Brain microvascular endothelial cell (primary cell): ENCODE measurements around the gene RASSF7.
A peak's percentile ranks its signal among the peaks of the same experiment; 100 is the strongest.

ENCODE experiments used
- DNase-seq: peaks from one replicate; pipeline ENCODE4 v3.0.0-alpha.2; 2020
- H3K27ac ChIP-seq: fragments of 250-450 bp; sonication (Bioruptor Pico); 2 replicates; pipeline ENCODE4 v1.5.1; 2020; ENCODE audit warnings: mild to moderate bottlenecking, moderate library complexity
- H3K27me3 ChIP-seq: fragments of 250-450 bp; sonication (Bioruptor Pico); replicated peaks from 2 replicates; pipeline ENCODE4 v1.5.1; 2020; ENCODE audit warnings: mild to moderate bottlenecking
- H3K36me3 ChIP-seq: fragments of 250-450 bp; sonication (Bioruptor Pico); replicated peaks from 2 replicates; pipeline ENCODE4 v1.5.1; 2020; ENCODE audit warnings: mild to moderate bottlenecking
- H3K4me3 ChIP-seq: 2 replicates; pipeline ENCODE4 v1.5.1; 2011; ENCODE audit warnings: low read depth, mild to moderate bottlenecking, control low read depth, low read length, moderate library complexity
- in situ Hi-C: cut with HindIII; loops from 2 replicates; pipeline ENCODE4 v1.10.0; 2017; ENCODE audit warnings: low sequenced_read_pairs, low pct_ligation_motif_present
- TF ChIP-seq, protein P1 (sequence below): IDR thresholded peaks from 2 replicates; pipeline ENCODE4 v1.5.1; 2011; ENCODE audit warnings: low read depth, mild to moderate bottlenecking, moderate library complexity, low read length, control low read depth, inconsistent platforms; ENCODE audit errors: missing control alignments

Gene RASSF7

DNA sequence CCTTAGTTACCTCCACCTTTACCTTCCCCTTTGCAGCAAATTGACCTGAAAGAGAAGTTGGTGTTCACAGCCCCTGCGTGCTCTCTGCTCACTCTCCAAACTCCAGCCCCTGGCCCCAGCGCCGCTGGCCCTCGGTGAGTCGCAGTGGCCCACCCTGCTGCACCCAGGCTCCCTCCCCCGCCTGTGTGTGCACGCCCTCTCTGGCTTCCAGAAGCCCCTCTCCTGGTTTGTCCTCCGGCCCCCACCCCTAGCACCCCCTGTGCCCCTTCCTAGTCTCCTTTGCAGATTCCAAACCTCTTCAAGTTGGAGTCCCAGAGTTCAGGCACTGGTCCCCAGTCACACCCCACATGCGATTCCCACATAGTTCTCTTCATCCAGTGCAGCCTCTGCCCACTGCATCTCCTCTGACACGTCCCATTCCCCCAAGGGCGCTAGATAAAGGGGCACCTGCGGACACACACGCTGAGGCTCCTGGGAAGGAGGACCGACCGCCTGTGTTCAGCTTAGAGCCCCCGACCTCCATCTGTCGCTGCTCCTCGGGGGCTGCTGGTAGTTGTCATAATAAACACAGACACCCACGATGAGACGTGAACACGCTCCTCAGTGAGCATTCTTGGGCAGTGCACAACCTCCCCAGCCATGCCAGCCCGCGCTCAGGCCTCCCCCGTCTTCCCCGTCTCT, 14.0 kb downstream of the RASSF7 start:
- Histone ChIP-seq H3K36me3 (no peaks in the 10 kb centered on the region), H3K27ac (no peak overlapping the region), H3K4me3 (peak overlapping the region; percentile 57), H3K27me3 (peaks cover 8% of the 10 kb centered on the region)
- TF ChIP-seq, protein P1, sequence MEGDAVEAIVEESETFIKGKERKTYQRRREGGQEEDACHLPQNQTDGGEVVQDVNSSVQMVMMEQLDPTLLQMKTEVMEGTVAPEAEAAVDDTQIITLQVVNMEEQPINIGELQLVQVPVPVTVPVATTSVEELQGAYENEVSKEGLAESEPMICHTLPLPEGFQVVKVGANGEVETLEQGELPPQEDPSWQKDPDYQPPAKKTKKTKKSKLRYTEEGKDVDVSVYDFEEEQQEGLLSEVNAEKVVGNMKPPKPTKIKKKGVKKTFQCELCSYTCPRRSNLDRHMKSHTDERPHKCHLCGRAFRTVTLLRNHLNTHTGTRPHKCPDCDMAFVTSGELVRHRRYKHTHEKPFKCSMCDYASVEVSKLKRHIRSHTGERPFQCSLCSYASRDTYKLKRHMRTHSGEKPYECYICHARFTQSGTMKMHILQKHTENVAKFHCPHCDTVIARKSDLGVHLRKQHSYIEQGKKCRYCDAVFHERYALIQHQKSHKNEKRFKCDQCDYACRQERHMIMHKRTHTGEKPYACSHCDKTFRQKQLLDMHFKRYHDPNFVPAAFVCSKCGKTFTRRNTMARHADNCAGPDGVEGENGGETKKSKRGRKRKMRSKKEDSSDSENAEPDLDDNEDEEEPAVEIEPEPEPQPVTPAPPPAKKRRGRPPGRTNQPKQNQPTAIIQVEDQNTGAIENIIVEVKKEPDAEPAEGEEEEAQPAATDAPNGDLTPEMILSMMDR, result no peak
- DNase-seq, result no peak
- in situ Hi-C loops, result no loop called here

DNA sequence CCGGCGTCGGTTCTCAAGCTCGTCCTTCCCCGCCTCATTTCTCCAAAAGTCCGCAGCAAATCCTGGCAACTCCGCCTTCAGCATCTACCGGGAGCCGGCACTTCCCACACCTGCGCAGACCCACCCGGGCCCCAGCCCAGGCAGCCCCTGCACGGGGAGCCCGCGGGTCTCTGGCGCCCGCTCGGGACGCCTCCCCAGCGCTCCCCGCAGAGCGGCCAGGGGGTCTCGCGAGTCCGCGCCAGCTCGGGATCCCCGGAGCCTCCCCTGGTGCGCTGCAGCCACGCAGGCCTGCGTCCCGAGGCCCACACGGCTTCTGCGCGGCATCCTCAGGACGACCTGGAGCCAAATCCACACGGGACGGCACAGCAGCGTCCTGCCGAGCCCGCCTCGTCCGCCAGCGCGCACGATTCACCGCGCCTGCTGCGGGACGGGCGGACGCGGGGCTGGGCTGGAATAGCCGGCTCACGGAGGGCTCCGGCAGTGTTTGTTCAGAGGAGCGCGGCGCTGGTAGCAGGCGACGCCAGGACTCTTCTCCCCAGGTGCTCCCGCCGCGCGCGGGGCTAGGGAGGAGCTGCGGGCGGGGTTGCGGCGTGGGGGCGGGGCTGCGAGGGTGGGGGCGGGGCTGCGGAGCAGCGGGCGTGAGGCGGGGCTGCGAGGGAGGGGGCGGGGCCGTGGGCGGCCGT, 14.7 kb downstream of the RASSF7 start:
- Histone ChIP-seq H3K27ac (no peak overlapping the region), H3K27me3 (peaks cover 8% of the 10 kb centered on the region), H3K4me3 (peak overlapping the region; percentile 57), H3K36me3 (no peaks in the 10 kb centered on the region)
- TF ChIP-seq, protein P1, result no peak
- DNase-seq, result no peak
- in situ Hi-C loops, result no loop called here

DNA sequence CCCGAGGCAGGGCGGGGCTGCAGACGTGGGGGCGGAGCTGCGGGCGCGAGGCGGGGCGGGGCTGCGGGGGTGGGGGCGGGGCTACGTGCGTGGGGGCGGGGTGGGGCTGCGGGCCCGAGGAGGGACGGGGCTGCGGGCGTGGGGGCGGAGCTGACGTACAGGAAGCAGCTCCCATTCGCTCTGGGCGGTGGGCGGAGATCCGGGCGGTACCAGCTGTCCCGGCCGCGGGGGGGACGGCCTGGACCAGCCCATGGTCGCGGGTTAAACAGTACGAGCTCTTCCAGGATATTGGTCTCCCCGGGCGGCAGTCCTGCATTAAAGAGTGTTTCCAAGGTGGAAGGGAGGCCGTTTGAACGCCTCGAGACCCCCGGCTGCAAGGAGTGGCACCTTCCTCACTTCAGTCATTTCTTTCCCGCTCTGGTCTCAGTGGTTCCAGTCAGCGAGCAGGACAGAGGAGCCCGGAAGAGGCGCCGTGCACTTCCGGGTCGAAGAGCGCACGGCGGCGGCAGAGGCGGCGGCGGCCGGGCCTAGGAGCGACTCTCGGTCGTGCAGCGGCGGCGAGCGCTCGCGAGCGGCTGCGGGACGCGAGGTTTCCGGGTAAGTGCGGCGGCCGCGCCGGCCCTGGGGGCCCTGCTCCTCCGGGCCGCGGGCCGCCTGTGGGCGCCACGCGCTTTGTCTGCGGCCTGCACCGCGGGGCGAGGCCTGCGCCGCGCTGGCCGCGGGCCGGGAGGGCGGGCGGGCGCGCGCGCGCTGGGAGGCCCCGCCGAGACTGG, 15.4 kb downstream of the RASSF7 start, which contains the start of gene PHRF1:
TSS of gene PHRF1 (plus strand) at position 475 of the 773 bp plus-strand sequence. CDS start 5,043 bp downstream, outside the sequence.
- in situ Hi-C loops, result no loop called here
- H3K27ac ChIP-seq, result peak within 1 kb of the TSS; percentile 99
- H3K36me3 ChIP-seq, result no peaks in the 10 kb centered on the region
- peak; percentile 89 for DNase-seq
- TF ChIP-seq, protein P1, result no peak
- H3K27me3 ChIP-seq, result peaks cover 8% of the 10 kb centered on the region
- peak within 1 kb of the TSS; percentile 95 for H3K4me3 ChIP-seq

DNA sequence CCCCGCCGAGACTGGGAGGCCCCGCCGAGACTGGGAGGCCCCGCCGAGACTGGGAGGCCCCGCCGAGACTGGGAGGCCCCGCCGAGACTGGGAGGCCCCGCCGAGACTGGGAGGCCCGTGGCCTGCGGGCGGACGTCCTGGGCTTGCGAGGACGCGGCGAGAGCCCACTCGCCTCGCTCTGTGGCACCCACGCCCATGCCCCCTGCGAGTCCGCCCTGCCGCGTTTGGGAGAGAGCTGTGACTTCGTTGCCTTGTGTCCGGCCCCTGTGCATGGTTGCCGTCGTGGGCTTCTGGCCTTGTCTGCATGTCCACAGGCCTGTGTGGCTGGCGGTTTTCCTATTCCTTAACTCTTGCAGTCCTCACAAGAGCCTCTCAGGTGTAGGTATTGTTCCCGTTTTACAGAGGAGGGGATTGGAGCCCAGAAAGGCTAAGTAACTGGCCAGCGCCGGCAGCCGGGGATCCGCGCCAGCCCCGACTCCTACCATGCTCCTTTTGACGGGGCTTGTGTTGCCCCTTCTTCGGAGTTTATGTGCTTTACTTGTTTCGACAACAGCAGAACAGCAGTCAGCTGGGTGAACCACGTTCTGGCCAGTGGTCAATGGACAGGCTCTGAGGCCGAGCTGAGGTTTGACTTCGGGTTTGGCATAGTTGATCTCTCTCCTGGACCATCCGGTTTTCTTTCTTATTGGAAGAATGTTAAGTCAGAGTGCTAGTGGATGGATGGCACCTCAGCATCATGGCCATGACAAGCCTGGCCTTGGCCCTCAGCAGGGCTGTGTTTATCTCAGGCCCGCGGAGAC, 16.2 kb downstream of the RASSF7 start:
- Histone ChIP-seq H3K27me3 (peaks cover 8% of the 10 kb centered on the region), H3K36me3 (peaks cover 4% of the 10 kb centered on the region), H3K4me3 (peak overlapping the region; percentile 95), H3K27ac (peak overlapping the region; percentile 62)
- in situ Hi-C loops, result no loop called here
- no peak for DNase-seq
- TF ChIP-seq, protein P1, result no peak

DNA sequence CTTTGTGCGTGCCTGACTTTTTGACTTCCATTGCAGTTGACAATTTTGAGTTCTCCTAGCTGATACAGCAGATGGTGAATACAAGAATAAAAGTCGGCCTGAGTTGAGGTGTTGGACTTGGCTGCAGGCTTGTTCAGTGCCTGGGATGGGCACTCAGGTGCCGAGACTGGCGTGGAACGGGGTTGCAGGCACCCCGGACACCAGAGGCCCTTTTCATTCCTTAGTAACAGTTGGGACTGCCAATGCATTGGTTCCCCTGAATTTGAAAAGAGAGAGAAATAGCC, 16.8 kb downstream of the RASSF7 start:
- peak overlapping the region; percentile 95 for H3K4me3 ChIP-seq
- in situ Hi-C loops, result no loop called here
- TF ChIP-seq, protein P1, result no peak
- H3K27me3 ChIP-seq, result peaks cover 8% of the 10 kb centered on the region
- no peak for DNase-seq
- H3K27ac ChIP-seq, result no peak overlapping the region
- H3K36me3 ChIP-seq, result peaks cover 8% of the 10 kb centered on the region
